GF-D8 (cell line): ENCODE measurements around the gene IMPG2.

Source experiments
- DNase-seq: peaks from one replicate; lab custom pipeline; 2025; lab: John Stamatoyannopoulos, UW

The IMPG2 gene

DNA sequence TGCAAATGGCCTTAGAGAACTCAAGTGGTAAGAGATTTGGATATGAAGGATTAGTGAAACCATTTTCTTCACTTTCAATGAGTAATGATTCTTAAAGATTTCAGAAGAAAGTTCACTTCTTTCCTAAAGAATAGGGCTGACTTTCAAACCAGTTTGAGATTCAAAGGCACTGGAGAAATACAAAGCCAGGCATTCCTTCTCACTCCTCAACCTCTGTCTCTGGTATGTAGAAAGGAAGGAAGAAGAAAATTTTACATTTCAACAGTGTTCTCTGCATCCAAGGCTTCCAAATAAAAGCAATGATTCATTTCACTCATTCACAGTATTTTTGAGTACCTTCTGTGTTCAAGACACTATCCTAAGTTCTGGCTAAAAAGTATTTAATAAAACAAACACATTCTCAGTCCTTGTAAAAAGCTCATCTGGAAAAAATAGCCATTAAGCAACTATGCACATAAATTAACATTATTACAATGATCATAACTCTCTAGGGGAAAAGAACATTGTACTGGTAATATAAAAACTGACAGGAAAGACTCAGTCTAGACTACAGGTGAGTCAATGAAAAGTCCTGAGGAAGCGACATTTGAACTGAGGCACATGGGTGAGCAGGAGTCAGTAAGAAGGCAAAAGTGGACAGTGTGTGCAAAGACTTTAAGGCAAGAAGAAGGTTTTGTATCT is 79.5 kb downstream of the IMPG2 start:
- no peak for DNase-seq

DNA sequence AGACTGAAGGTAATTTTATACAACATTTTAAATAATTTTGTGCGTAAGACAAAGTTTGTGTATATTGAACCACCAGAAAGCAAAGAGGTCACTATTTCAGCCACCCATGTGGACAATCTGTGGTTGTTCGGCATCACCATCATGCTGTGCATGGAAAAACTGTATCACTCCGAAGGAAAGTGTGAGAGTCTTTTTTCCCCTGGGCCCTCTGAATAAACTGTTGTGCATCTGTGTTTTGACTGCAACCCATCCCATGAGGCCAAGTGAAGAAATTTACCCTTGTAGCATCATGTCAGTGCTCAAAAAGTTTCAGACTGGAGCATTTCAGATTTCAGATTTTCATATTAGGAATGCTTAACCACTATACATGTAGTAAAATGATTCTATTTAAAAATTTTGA is 85.3 kb downstream of the IMPG2 start:
- DNase-seq = no peak

DNA sequence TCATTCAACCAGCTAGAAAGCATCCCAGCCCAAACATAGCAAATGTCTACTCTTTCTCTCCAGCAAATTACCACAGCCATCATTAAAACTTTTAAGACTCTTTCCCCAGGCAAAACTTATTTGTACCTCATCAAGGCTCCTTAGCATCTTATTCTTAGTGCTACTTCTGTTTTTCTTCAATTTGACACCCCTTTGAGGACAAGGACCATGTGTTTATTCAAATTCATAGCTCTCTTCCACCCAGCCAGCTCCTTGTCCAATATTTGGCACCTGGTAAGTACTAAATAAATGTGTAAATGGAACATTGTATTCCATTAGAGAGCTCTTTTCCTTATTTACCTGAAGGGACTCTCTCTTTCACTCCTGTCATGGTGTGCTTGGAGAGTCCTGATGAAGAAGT is 89.8 kb downstream of the IMPG2 start:
- no peak for DNase-seq

DNA sequence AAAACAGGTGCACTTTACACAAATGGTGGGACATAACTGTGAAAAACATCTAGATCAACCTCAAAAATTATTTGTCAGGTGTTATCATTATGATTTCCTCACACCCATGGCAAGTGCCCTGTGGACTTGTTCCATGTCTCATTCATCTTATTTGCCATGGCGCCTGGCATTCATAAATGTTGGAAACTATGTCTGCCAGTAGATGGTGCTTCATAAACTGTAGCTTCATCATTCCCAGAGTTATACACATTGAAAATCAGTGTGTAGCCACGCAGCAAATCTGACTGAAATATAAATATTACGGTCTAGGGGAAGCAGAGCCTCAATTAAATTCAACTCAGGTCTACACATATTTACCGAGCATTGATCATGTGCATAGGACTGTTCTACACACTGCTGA is 90.7 kb downstream of the IMPG2 start:
- no peak for DNase-seq

DNA sequence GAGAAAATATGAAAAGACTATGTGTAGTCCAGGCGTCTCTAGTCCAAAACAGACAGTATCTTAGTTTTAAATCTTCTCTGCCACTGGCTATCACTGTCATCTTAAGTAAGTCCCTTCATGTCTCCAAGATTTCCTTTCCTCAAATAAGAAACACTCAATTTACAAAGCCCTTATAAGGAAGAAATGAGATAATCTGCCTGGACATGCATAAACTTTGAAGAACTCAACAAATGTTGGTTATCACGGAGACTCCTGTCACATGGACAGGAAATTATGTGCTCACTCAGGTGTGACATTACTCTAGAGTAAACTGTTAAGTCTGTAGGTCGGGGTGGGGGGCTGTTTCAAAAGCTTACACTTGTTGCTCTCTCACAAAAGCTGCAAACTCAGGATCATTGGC is 91.9 kb downstream of the IMPG2 start:
- no peak for DNase-seq

DNA sequence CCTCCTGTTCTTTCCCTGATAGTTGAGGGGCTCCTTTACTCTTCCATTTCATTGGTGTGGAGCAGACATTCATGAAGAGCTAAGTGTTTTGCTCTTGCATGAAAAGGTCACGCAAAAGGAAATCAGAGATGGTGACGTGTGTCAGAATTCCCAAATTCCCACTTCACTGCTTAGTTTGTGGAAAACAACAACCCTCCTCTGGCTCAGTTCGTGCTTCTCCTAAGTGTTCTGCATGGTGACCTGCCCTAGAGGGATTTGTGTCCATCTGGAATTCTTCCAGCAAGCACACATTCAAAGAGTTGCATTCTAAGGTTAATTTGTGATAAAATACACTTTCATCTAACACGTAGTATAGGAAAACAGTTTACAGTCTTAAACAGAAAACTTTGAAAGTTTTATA is 95.6 kb downstream of the IMPG2 start:
- no peak for DNase-seq

DNA sequence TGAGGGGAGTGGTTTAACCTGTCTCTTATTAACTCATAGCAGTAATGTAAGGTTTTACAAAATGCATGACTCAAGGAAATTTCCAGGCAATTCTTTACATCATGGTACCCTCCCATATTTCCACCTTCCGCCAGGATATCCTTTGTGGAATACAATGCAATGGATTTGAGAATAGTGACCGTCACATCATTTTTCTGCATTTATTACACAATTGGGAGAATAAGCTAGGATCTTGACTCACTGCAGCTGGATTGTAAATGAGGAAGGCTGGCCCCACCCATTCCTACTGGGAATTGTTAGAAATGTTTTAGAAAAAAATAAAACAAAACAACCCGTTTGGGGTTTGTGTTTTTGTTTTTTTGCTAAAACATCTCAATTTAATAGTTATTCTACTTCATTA is 97.4 kb downstream of the IMPG2 start:
- DNase-seq = no peak

DNA sequence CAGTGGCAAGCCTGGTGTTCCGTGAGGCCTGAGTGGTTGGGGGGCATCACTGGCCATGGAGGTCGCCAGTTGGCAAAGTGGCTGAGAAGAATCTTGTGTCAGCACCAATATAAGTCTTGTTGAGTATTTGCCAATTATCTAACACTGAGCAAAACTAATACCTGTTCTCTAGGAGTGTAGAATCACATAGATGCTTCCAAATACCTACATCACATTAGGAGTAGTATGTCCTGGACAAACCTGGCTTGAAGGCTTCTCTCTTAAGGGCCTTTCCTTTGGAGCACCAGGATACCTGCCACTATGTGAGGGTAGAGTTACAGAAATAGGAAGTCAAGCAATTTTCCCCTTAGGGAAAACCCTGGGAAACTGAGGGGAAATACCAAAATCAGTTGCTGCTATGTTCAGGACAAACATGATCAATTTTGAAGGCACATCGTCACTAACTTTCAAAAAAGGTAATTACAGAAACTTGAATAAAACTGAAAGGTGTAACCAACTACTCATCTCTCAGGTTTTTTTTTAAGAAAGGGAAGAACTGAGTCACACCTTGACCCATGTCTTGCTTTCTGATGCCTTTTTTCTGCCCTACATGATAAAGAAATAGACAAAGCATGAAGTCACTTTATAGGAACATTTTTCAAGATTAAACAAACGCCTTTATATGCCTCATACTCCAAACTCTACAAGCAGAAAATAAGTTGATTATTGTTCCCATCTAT is 100.4 kb downstream of the IMPG2 start:
- DNase-seq = no peak

DNA sequence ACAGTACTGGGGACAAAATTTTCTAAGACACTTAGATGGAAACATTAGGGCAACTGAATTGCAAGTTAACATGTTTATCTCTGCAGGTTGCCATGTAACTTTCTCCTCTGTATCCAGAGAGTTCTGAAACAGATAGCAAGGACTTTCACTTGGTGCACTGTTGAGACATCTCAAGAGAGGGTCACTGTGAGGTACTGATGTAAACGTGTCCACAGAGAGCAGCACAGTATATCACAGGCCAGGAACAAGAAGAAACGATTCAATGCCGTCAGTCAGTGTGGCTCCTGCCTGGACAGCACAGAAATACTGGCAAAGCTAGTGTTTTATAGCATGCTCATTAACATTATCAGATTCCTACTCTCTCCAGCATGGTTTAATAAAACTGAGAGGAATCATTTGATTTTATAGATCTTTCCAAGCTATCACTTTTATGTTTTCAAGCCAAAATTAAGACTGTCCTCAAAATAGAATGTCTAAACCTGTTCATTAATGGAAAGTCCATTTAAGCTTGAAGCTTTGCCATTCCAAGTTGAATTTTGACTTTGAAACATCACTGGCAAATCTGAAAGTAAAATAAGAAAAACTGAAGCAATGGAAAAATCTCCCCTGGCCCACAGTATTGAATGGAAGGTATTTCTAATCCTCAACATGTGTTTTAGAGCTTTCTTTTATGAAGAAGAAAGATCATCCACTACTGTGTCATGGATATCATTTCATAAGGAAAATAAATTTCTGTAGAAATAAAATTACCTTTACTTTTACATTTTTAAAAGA is 102.7 kb downstream of the IMPG2 start:
- no peak for DNase-seq

DNA sequence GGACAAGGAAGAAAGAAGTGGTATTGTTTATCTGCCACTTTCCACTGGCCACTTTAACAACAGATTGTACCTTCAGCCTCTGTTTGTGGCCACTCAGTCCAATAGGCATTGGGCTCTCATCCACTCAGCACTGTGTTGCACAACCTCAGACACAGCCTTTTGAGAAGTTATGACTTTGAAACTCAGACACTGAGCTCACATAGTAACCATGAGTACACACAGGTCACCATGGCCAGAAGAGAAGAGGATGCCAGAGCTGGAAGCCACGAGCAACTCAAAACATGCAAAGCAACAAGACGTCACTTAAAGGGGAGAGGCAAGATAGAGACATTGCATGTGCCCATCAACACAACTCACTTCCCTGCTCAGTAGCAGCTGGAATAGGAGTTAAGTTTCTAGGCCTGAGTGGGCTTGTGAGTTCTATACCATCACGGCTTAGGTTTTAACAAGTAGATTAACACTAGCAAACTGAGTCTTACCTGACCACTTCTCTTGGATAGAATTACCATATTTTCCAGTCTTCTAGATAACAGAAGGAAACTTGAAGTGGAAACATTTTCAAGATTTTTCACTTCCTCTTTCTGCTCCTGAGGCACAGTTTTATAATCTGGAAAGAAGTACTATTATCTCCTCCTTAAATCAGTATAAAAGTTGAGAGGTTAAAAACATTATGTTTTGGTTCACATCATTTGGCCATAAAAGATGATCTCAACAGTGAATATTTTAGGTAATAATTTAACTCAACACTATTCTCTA is 103.5 kb downstream of the IMPG2 start:
- DNase-seq = no peak

DNA sequence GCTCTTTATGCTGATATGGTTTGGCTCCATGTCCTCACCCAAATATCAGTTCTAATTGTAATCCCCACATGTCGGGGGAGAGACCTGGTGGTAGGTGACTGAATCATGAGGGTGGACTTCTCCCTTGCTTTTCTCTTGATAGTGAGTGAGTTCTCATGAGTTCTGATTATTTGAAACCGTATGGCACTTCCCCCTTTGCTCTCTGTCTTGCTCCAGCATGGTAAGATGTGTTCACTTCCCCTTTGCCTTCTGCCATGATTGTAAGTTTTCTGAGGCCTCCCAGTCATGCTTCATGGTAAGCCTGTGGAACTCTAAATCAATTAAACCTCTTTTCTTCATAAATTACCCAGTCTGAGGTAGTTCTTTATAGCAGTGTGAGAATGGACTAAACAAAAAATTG is 107.6 kb downstream of the IMPG2 start:
- no peak for DNase-seq

DNA sequence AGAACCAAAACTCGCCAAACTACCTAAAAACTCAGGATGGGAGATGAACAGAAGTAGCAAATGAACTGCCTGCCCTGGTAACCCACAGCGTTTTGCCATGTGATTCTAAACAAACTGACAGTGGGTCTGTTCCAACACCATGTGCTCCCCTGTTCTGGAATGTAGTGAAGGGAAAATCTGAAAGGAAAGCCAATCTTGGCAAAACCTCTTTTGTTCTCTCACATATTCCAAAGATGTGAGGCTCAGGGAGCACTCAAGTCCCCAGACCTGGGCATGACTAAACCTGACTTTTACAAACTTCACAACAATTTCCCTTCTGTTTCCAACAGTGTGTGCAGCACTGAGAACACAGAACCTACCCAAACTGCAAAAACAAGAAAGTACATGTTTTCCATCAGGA is 116.1 kb downstream of the IMPG2 start:
- no peak for DNase-seq

DNA sequence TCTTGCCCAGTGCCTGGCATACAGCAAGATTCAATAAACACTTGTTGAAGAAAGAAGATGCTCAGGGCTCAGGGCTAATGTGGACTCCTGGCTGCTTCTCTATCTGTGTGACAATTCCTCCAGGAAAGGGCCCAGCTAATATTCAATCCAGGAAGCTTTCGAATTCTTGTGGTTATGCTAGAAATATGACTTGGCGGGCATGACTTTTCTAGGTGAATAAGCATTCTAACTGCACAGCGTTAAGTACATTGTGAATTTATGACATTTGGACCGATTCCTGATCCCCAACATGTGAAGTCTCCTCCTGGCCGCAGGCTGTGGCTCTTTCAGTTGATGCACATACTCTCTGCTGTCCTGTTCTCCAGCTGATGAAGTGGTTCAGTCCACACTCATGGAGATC is 117.0 kb downstream of the IMPG2 start:
- no peak for DNase-seq

DNA sequence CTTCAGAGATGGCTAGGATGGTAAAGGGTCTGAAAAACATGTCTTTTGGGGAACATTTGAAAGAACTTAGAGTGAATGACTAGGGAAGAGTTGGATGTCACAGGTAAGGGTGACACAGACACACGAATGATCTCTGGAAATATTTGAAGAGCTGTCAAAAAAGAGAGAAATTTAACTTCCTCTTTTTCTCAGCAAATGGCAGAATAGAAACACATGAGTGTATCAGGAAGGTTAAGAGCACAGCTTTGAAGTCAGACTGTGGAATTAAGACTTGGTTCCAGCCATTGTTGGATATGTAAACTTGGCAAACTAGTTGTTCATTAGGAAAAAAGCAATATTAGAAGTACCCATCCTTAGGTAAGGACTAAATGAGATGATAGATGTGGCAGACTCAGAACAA is 117.7 kb downstream of the IMPG2 start:
- no peak for DNase-seq

DNA sequence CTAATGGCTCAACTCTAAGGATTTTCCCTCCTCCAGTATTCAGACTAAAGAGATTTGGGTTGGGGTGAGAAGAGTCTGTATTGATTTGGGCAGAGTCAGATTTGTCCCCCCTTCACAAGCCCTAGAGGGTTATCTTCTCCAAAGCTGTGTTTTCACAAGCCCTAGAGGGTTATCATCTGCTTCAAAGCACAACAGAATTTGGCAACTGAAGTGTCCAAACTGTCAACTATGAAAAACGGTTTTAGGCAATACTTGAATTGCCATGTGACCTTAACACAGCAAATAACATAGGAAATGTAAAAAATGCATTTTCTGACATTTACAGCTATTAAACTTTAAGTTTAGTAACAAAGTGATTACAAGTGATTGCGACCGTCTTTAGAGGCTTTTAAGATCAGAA is 119.9 kb downstream of the IMPG2 start:
- no peak for DNase-seq

DNA sequence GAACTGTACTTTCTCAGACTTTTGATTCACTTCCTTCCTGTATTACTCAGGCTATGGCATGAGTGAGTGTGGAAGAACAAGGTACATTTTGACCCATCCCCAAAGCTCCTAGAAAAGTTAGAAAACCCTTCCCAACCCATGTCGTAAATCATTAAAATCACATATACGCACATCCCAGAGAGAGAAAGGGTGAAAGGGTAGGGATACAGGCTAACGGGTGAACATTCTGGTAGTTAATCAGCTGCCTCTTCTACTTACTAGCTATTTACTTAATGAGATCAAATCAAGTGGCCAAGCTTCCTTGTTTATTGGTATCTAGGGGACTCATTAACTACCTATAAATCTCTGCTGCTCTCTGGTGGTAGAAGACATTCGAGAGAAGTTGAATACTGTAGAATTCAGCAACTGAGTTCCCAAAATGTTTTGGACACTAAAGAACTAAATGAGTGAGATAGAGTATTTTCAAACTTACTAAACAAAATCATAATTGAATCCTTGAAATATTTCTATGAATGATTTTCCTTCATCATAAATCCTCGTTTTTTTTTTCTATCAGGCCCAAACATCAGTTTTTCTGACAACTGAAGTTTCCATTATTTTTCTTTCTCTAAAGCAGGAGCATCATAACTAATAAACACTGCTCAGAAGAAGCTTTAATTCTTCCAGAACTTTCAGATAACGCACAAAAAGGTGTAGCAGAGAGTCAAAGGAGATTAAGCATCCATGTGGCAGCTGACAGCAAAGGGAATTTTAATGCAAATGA is 124.2 kb downstream of the IMPG2 start:
- no peak for DNase-seq

DNA sequence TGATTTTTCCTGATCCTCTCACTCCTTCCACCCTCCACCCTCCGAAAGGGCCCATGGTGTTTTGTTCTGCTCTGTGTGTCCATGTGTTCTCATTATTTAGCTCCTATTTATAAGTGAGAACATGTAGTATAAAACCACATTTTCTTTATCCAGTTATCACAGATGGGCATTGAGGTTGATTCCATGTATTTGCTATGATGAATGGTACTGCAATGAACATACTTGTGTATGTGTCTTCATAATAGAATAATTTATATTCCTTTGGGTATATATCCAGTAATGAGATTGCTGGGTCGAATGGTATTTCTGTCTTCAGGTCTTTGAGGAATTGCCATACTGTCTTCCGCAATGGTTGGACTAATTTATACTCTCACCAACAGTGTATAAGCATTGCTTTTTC is 126.0 kb downstream of the IMPG2 start:
- no peak for DNase-seq

DNA sequence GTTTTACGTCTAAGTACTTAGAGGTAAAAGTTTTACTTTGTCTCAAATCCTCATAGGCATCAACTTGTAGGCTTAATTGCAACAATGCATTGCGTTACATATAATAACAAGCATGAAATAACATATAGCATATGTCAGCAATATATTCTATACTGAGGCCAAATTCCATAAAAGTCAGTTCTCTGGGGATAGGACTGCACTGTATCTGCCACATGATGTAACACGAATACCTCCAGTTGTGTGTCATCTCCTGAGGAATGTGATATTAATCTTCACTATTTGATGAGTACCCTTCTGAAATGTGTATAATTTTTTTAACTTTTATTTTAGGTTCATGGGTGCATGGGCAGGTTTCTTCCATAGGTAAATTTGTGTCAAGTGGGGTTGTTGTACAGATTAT is 126.4 kb downstream of the IMPG2 start:
- DNase-seq = no peak

DNA sequence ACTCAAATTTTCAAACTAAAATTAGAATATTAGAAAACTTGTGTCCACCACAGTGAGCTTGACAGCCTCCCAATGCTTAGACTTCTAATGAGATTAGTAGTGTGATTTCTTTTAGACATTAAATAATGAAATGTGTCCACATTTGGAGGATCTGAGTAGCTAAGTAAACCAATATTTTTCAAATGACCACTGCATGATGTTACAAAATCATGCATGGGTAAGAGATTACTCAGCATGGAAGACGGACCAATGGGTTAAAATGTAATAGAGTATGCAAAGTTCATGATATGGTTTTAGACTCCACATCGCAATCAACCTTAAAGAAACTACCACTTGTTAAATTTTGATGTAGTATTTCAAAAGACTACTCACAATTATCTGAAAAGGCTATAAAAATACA is 130.6 kb downstream of the IMPG2 start:
- no peak for DNase-seq

DNA sequence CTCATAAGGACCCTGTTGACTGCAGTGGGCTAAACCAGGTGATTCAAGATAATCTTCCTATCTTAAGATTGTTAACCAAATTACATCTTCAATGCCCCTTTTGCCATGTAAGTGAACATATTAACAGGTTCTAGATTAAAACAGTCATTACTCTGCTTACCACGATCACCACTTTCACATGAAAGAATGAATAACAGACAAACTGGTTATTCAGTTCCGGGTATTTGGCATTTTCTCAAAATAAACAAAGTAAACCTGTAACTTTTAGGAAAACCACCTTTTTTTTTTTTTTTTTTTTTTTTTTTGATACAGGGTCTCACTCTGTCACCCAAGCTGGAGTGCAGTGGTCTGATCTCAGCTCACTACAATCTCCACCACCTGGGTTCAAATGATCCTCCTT is 131.2 kb downstream of the IMPG2 start:
- DNase-seq = no peak

DNA sequence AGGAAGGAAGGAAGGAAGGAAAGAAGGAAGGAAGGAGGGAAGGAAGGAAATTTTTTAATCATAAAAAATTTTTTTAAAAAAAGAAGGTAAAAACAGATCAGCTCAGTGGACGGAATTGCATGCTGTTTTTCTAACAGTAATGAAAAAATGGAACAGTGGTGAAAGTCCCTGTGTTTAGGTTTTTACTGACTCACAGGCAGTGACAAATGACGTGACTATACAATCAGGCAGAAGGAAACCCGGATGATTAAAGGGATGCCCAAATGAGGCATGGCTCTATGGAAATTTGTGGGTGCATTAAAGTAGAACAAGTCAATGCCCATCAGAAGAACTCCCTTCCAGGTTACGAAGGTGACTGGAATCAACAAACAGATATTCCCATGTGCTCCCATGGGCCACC is 135.0 kb downstream of the IMPG2 start:
- DNase-seq = no peak

DNA sequence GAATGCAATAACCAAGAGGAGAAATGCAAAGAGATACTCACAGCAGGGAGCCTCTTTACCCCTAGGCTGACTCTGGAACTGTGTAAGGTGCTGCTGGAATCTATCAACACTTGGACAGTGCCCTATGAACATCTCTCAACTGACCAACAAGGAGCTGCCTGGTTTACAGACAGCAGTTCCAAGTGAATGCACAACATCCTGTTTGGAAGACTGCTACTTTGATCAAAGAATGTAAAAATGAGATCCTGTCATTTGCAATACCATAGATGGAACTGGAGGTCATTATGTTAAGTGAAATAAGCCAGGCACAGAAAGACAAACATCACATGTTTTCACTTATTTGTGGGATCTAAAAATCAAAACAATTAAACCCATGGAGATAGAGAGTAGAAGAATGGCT is 136.3 kb downstream of the IMPG2 start:
- no peak for DNase-seq
